ENCODE measurements around the gene CATSPER4. TPM values are rescaled to one million over a fixed set of nuclear protein-coding genes. Genes with fewer than 3 reads are reported as not detected.

The CATSPER4 gene
- total RNA-seq, 4 donors from 2014 or later: not detected

GRCh38 chr1:26164861-26165842, 25.2 kb upstream of the CATSPER4 start:
- H3K4me3 ChIP-seq: peak overlapping the region in 1 of 4 donors; percentile 43
- in situ Hi-C loops (cut with MboI; ENCODE audit: low pct_ligation_motif_present in 1 of 4, low pct_unique_long_range_greater_than_20kb in 1 of 4, low sequenced_read_pairs in 3 of 4) (loop anchor here in 2 of 4 donors (25.0 kb wide), 1 partner anchor 128 kb away; the partner anchor contains the start of gene SLC30A2 (in 2 of the 2)), intact Hi-C loops (cut with DNase I; ENCODE audit: low total_unique reads) (loop anchor here (1.0 kb wide), 1 partner anchor 61 kb away; no protein-coding TSS in a partner anchor)
- TF ChIP-seq POLR2A (IDR thresholded peaks at IDR 0.05) (no peak), CTCF (IDR thresholded peaks at IDR 0.05) (no peak), EP300 (IDR thresholded peaks at IDR 0.05; ENCODE audit: low read depth) (no peak), POLR2AphosphoS5 (IDR thresholded peaks at IDR 0.05) (no peak)
- H3K4me1 ChIP-seq: peaks cover 10 to 29% (median 23%) of the 10 kb centered on the region in 4 donors
- peaks cover 29% of the 10 kb centered on the region for H3K27me3 ChIP-seq
- WGBS, 2 donors (ENCODE audit: low coverage in 1 of 2): 53 to 69% methylated on average over 10 to 19 of the region's 19 CpGs
- no peak for DNase-seq
- H3K36me3 ChIP-seq: no peaks in the 10 kb centered on the region
- peak overlapping the region in 2 of 4 donors; percentile 32 to 48 for H3K27ac ChIP-seq
- no peaks in the 10 kb centered on the region for H3K9me3 ChIP-seq

GRCh38 chr1:26166719-26167281, 23.6 kb upstream of the CATSPER4 start:
- TF ChIP-seq POLR2AphosphoS5 (IDR thresholded peaks at IDR 0.05): no peak
- no peak for TF ChIP-seq CTCF (IDR thresholded peaks at IDR 0.05)
- TF ChIP-seq POLR2A (IDR thresholded peaks at IDR 0.05): no peak
- no peak for TF ChIP-seq EP300 (IDR thresholded peaks at IDR 0.05; ENCODE audit: low read depth)
- peaks cover 16% of the 10 kb centered on the region for H3K27me3 ChIP-seq
- 75 to 79% methylated on average over 3 to 4 of the region's 4 CpGs for WGBS, 2 donors (ENCODE audit: low coverage in 1 of 2)
- DNase-seq: no peak
- in situ Hi-C loops (cut with MboI; ENCODE audit: low pct_ligation_motif_present in 1 of 4, low pct_unique_long_range_greater_than_20kb in 1 of 4, low sequenced_read_pairs in 3 of 4): loop anchor here in 2 of 4 donors (25.0 kb wide), 1 partner anchor 129 kb away; the partner anchor contains the start of gene SLC30A2 (in 2 of the 2)
- H3K4me1 ChIP-seq: peaks cover 13 to 31% (median 25%) of the 10 kb centered on the region in 4 donors
- H3K27ac ChIP-seq: no peak overlapping the region
- no peaks in the 10 kb centered on the region for H3K36me3 ChIP-seq
- no peaks in the 10 kb centered on the region for H3K9me3 ChIP-seq
- no peak overlapping the region for H3K4me3 ChIP-seq
- intact Hi-C loops (cut with DNase I; ENCODE audit: low total_unique reads): no loop called here

GRCh38 chr1:26168410-26169197, 21.8 kb upstream of the CATSPER4 start, which contains the start of gene C1orf232:
Gene C1orf232 (minus strand): TSS chr1:26168963. CDS start chr1:26168499, 464 bp downstream.
- Histone ChIP-seq H3K9me3 (no peaks in the 10 kb centered on the region), H3K4me3 (peak within 1 kb of the TSS; percentile 59 to 91 (median 62)), H3K36me3 (no peaks in the 10 kb centered on the region), H3K27me3 (peaks cover 3% of the 10 kb centered on the region), H3K4me1 (peaks cover 13 to 24% (median 20%) of the 10 kb centered on the region in 4 donors), H3K27ac (peak within 1 kb of the TSS; percentile 70 to 87 (median 78))
- in situ Hi-C loops (cut with MboI; ENCODE audit: low pct_ligation_motif_present in 1 of 4, low pct_unique_long_range_greater_than_20kb in 1 of 4, low sequenced_read_pairs in 3 of 4) (loop anchor here in 2 of 4 donors (25.0 kb wide), 1 partner anchor 131 kb away; the partner anchor contains the start of gene SLC30A2 (in 2 of the 2)), intact Hi-C loops (cut with DNase I; ENCODE audit: low total_unique reads) (no loop called here)
- 61% methylated on average over 5 of the region's 5 CpGs; no CpG with 5 or more reads in 1 of the 2 donors for WGBS, 2 donors (ENCODE audit: low coverage in 1 of 2)
- DNase-seq: no peak
- TF ChIP-seq POLR2A (IDR thresholded peaks at IDR 0.05) (no peak), POLR2AphosphoS5 (IDR thresholded peaks at IDR 0.05) (no peak), EP300 (IDR thresholded peaks at IDR 0.05; ENCODE audit: low read depth) (no peak), CTCF (IDR thresholded peaks at IDR 0.05) (no peak)

All from transverse colon (tissue), 4 donors.